Nephron (organoid): Measurements from ENCODE around the gene MB21D2.

Experiments
- H3K27ac Mint-ChIP-seq, 3 experiments: 2 replicates each; pipeline ENCODE4 v1.8.0; 2020; ENCODE audit warnings: mixed read lengths in 3 of 3, mild to moderate bottlenecking in 2 of 3, moderate library complexity in 1 of 3
- H3K27me3 Mint-ChIP-seq: 2 replicates; pipeline ENCODE4 v1.8.0; 2021; ENCODE audit warnings: low read depth, mild to moderate bottlenecking, moderate library complexity, mixed read lengths
- H3K36me3 Mint-ChIP-seq: 2 replicates; pipeline ENCODE4 v1.8.0; 2020; ENCODE audit warnings: low read depth, mixed read lengths
- H3K4me1 Mint-ChIP-seq: 2 replicates; pipeline ENCODE4 v1.8.0; 2020; ENCODE audit warnings: mixed read lengths
- H3K4me3 Mint-ChIP-seq, 3 experiments: 2 replicates each; pipeline ENCODE4 v1.8.0; 2020; ENCODE audit warnings: mild to moderate bottlenecking in 3 of 3, mixed read lengths in 3 of 3, moderate library complexity in 2 of 3
- H3K9me3 Mint-ChIP-seq: 2 replicates; pipeline ENCODE4 v1.8.0; 2020; ENCODE audit warnings: mixed read lengths
- TF ChIP-seq, protein P1 (sequence below), 3 experiments: fragments of 200-600 bp; sonication (generic); IDR thresholded peaks; one replicate each; pipeline ENCODE4 v1.5.0; 2021; ENCODE audit warnings: antibody characterized with exemption in 3 of 3; ENCODE audit not compliant: unreplicated experiment in 3 of 3

The MB21D2 gene

DNA sequence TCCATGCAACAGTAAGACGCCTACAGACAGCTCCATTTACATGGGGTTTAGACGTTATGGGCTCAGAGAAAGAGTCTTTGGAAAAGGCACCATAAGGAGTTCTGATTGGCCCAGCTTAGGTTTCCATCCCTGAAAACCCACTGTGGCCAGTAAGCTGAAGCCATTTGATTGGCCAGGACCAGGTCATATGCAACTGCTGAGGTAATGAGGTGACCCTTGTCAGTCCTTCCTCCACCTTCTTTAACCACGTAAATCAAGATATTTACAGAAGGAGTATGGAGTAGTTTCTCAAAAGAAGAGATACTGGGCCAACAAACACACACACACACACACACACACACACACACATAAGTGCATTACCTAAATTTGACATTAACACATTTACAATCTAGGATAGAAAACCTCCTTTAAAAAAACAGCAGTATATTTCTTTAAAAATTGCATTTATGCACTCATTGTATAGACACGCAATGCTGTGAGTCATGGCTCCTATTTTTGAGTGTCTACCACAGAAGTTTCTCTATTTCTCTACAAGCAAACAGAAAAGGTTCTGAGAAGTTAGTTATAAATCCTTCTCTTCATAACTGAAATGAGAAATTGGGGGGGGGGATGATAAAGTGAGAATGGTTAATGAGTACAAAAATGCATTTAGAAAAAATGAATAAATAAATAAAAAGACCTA lies 16.3 kb upstream of the MB21D2 start:
- no peaks in the 10 kb centered on the region for H3K9me3 Mint-ChIP-seq
- TF ChIP-seq, protein P1, sequence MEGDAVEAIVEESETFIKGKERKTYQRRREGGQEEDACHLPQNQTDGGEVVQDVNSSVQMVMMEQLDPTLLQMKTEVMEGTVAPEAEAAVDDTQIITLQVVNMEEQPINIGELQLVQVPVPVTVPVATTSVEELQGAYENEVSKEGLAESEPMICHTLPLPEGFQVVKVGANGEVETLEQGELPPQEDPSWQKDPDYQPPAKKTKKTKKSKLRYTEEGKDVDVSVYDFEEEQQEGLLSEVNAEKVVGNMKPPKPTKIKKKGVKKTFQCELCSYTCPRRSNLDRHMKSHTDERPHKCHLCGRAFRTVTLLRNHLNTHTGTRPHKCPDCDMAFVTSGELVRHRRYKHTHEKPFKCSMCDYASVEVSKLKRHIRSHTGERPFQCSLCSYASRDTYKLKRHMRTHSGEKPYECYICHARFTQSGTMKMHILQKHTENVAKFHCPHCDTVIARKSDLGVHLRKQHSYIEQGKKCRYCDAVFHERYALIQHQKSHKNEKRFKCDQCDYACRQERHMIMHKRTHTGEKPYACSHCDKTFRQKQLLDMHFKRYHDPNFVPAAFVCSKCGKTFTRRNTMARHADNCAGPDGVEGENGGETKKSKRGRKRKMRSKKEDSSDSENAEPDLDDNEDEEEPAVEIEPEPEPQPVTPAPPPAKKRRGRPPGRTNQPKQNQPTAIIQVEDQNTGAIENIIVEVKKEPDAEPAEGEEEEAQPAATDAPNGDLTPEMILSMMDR (IDR thresholded peaks at IDR 0.05; ENCODE audit: unreplicated experiment in 3 of 3): no peak
- H3K27ac Mint-ChIP-seq: no peak overlapping the region
- H3K27me3 Mint-ChIP-seq: peaks cover 4% of the 10 kb centered on the region
- no peaks in the 10 kb centered on the region for H3K36me3 Mint-ChIP-seq
- H3K4me3 Mint-ChIP-seq: no peak overlapping the region
- H3K4me1 Mint-ChIP-seq: no peaks in the 10 kb centered on the region

DNA sequence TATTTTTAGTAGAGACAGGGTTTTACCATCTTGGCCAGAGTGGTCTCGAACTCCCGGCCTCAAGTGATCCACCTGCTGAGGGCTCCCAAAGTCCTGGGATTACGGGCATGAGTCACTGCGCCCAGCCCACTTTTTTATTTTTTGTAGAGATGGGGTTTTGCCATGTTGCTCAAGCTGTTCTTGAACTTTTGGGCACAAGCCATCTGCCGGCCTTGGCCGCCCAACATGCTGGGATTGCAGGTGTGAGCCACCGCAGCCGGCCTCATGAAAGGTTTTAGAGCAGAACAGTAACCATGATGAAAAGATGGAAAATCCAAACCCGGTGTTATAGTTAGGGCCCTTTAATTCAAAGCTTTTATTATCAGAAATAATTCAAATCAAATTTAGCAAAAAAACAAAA lies 15.6 kb upstream of the MB21D2 start:
- no peaks in the 10 kb centered on the region for H3K9me3 Mint-ChIP-seq
- no peaks in the 10 kb centered on the region for H3K4me1 Mint-ChIP-seq
- H3K4me3 Mint-ChIP-seq: no peak overlapping the region

DNA sequence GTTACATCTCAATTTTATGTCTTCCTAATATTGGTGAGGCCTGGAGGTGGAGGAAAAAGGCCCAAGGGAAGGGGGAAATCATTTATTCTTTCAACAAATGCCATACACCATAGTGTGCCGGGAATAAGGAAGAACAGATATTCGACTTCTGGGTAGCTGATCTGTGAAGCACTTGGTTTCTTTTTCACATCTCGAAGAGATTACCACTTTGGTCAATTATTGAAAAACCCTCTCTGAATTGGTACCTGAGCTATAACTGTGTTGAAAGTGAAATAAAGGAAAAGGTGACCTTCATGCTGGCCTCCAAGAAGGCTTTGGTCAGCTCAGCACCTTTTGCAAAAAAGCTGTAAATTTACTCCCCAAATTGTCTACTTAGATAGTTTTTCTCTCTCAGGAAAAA lies 14.2 kb upstream of the MB21D2 start:
- Mint-ChIP-seq H3K27ac (no peak overlapping the region), H3K27me3 (peaks cover 4% of the 10 kb centered on the region), H3K4me1 (no peaks in the 10 kb centered on the region), H3K36me3 (no peaks in the 10 kb centered on the region), H3K9me3 (no peaks in the 10 kb centered on the region), H3K4me3 (no peak overlapping the region)
- TF ChIP-seq, protein P1 (IDR thresholded peaks at IDR 0.05; ENCODE audit: unreplicated experiment in 3 of 3): no peak

More for the DNA sequence above, 15.6 kb upstream of the MB21D2 start:
- no peak overlapping the region for H3K27ac Mint-ChIP-seq
- peaks cover 4% of the 10 kb centered on the region for H3K27me3 Mint-ChIP-seq
- TF ChIP-seq, protein P1 (IDR thresholded peaks at IDR 0.05; ENCODE audit: unreplicated experiment in 3 of 3): no peak
- H3K36me3 Mint-ChIP-seq: no peaks in the 10 kb centered on the region

GRCh38 chr3:192930577-192930976 lies 12.9 kb upstream of the MB21D2 start:
- H3K9me3 Mint-ChIP-seq: no peaks in the 10 kb centered on the region
- TF ChIP-seq, protein P1 (IDR thresholded peaks at IDR 0.05; ENCODE audit: unreplicated experiment in 3 of 3): no peak
- peaks cover 4% of the 10 kb centered on the region for H3K27me3 Mint-ChIP-seq
- H3K27ac Mint-ChIP-seq: no peak overlapping the region
- no peaks in the 10 kb centered on the region for H3K4me1 Mint-ChIP-seq
- H3K36me3 Mint-ChIP-seq: no peaks in the 10 kb centered on the region
- H3K4me3 Mint-ChIP-seq: no peak overlapping the region

GRCh38 chr3:192929755-192930547 lies 12.3 kb upstream of the MB21D2 start:
- TF ChIP-seq, protein P1 (IDR thresholded peaks at IDR 0.05; ENCODE audit: unreplicated experiment in 3 of 3): no peak
- Mint-ChIP-seq H3K4me3 (no peak overlapping the region), H3K4me1 (no peaks in the 10 kb centered on the region), H3K27ac (no peak overlapping the region), H3K36me3 (no peaks in the 10 kb centered on the region), H3K9me3 (no peaks in the 10 kb centered on the region), H3K27me3 (peaks cover 4% of the 10 kb centered on the region)
